Epithelial cell of esophagus (primary cell): ENCODE data around the gene TNNT3.

ENCODE experiments used
- DNase-seq: peaks from one replicate; pipeline ENCODE4 v3.0.0; 2010; ENCODE audit warnings: low read depth
- H3K4me3 ChIP-seq: 2 replicates; pipeline ENCODE4 v1.5.1; 2011; ENCODE audit warnings: mild to moderate bottlenecking, low read length, control low read depth
- TF ChIP-seq, protein P1 (sequence below): IDR thresholded peaks from 2 replicates; pipeline ENCODE4 v1.5.1; 2011; ENCODE audit warnings: low read depth, mild to moderate bottlenecking, low read length, control low read depth, inconsistent platforms; ENCODE audit not compliant: insufficient read depth; ENCODE audit errors: missing control alignments

Gene TNNT3

DNA sequence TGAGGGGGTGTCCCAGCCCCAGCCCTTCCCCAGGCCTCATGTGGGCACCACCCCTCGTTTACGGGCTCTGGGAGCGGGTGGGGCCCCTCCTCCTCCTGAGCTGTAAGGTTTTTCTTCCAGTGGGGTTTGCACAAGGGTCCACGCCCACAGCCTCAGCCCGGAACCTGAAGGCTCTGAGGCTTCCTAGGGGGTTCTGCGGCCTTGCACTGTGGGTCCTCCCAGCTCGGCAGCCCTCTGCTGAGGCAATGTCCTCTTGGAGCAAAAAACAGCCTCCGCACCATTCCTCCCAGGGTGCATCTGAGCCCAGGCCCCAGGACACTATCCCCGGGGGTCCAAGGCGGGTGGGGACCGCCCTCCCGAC is 64.1 kb downstream of the TNNT3 start:
- DNase-seq: no peak
- no peak overlapping the region for H3K4me3 ChIP-seq
- TF ChIP-seq, protein P1, sequence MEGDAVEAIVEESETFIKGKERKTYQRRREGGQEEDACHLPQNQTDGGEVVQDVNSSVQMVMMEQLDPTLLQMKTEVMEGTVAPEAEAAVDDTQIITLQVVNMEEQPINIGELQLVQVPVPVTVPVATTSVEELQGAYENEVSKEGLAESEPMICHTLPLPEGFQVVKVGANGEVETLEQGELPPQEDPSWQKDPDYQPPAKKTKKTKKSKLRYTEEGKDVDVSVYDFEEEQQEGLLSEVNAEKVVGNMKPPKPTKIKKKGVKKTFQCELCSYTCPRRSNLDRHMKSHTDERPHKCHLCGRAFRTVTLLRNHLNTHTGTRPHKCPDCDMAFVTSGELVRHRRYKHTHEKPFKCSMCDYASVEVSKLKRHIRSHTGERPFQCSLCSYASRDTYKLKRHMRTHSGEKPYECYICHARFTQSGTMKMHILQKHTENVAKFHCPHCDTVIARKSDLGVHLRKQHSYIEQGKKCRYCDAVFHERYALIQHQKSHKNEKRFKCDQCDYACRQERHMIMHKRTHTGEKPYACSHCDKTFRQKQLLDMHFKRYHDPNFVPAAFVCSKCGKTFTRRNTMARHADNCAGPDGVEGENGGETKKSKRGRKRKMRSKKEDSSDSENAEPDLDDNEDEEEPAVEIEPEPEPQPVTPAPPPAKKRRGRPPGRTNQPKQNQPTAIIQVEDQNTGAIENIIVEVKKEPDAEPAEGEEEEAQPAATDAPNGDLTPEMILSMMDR: no peak

DNA sequence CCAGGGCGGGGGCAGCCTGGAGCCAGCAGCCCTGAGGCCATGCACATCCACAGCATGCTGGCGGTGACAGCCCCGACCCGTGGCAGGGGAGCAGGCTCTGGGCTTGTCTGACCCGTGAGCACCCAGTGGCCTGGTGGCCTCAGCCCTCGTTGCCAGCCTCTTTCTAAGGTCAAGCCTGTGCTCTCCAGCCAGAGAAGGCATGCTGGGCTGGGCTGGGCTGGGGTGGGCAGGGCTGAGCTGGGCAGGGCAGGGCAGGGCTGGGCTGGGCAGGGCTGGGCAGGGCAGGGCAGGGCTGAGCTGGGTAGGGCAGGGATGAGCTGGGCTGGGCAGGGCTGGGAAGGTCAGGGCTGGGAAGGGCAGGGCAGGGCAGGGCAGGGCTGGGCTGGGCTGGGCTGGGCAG is 67.5 kb downstream of the TNNT3 start:
- TF ChIP-seq, protein P1: no peak
- DNase-seq: no peak

DNA sequence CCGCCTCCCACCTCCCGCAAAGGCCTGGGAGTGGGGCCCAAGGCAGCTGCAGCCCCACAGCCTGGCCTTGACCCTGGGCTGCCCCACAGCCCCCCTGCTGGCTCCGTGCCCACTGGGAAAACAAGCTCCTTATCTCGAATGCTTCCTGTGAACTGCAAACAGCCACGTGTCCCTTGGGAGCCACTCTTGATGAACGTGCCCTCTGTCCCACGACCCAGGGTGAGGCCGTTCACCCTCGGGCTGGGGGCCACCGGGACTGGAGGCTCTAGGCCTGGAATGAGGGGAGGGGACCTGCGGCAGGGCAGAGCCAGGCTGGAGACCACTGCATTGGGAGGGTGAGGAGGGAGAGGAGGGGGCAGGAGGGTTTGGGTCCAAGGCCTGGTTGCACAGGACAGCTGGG is 68.7 kb downstream of the TNNT3 start:
- H3K4me3 ChIP-seq: no peak overlapping the region
- TF ChIP-seq, protein P1: no peak
- no peak for DNase-seq

More for the DNA sequence above, 67.5 kb downstream of the TNNT3 start:
- H3K4me3 ChIP-seq: no peak overlapping the region
